Measurements from ENCODE around the gene TCEA3.
A peak's percentile ranks its signal among the peaks of the same experiment; 100 is the strongest.

The TCEA3 gene

DNA sequence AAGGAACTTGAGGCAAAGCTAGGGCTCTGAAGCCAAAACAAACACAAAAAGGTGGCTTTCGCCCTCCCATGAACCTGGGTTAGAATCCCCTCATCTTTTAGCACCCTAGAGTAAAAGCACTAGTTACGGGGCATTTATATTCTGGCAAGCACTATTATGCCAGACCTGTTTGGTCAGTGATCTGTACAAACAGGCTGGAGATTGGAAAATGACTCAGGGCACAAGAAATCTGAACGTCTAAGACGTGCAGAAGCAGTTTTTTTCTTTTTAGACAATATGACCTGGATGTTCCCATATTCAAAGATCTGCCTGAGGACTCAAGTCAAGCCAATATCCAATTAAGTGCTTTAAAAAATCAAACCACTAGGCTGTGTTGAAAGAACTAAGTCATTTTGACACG is 58.0 kb downstream of the TCEA3 start:
- no peak for DNase-seq

DNA sequence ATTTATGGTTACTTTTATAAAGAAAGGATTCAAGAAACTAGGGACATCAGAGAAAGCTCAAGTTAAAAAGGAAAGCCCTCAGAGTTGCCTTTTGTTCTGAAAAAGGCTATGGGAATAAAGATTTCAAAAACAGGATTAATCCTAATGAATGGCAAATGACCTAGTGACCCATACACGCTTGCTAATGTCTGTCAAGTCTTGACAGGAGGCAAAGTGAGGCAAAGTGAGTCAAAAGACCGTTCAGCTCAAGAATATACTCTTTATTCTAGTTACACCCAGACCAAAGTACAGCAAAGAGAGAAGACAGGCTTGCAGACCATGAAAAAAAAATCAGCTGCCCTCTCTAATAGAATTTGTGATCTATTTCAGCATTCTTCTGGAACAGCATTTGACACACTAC is 58.4 kb downstream of the TCEA3 start:
- no peak for DNase-seq

DNA sequence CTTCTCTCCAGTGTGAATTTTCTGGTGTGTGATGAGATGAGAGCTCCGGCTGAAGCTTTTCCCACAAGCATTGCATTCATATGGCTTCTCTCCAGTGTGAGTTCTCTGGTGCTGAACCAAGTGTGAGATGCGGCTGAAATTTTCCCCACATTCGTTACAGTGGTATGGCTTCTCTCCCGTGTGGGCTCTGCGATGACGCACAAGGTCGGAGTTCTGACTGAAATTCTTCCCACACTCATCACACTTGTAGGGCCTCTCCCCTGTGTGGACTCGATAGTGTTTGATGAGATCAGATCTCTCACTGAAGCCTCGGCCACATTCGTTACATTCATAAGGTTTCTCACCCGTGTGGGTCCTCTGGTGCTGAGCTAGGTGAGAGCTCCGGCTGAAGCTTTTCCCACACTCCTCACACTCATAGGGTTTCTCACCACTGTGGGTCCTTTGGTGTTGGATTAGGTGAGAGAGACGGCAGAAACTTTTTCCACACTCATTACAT is 62.3 kb downstream of the TCEA3 start:
- no peak for DNase-seq

DNA sequence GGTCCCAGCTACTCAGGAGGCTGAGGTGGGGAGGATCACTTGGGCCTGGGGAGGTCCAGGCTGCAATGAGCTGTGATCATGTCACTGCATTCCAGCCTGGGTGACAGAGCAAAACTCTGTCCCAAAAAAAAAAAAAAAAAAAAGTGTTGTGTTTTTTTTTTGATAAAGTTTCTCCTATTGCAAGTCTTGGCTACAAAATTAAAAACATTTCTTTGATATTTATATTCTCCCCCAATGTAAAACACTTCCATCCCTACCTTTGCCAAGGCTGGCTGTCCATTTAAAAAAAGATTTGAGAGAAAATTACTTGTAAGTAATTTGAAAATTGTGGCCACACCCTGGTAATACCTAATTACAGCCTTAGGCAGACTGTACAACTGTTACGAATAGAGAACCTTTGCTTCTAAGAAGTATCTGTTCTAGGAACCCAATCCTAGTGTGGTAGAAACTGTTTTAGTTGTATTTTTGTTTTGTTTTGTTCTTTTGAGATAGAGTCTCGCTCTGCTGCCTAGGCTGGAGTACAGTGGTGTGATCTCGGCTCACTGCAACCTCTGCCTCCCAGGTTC is 66.2 kb downstream of the TCEA3 start:
- DNase-seq, result no peak

DNA sequence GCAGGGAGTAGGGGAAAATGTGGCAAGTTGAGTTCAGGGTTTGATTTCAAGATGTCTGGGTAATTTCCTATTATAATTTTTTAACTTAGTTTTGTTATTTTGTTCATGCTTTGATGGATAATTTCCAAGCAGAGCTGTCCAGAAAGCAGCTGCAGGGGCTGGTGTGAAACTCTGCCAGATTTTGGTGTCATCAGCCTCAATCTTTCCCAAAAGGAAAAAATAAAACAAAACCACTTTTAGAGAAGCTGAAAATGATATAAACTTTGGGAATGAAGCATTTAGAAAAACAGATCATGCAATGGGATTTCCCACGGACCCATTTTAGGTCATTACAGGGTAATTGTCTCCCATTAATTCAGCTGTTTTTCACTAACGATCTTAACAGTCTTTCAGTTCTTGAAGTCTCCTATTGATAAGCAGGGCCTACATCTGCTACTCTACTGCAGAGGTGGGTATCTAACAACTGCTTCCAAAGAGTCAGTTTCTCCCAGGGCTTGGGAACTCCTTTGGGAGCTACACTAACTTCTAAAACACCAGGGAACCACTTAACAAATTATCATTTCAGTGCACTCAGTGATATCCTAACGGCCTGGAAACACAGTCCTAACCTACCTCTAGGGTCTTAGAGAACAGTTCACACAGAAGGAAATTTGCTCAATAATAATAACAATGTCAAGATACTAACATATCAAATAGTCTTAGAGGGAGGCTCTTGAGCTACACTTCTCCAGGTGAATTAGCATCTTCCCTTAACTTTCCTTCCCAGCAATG is 67.2 kb downstream of the TCEA3 start:
- DNase-seq, result no peak

DNA sequence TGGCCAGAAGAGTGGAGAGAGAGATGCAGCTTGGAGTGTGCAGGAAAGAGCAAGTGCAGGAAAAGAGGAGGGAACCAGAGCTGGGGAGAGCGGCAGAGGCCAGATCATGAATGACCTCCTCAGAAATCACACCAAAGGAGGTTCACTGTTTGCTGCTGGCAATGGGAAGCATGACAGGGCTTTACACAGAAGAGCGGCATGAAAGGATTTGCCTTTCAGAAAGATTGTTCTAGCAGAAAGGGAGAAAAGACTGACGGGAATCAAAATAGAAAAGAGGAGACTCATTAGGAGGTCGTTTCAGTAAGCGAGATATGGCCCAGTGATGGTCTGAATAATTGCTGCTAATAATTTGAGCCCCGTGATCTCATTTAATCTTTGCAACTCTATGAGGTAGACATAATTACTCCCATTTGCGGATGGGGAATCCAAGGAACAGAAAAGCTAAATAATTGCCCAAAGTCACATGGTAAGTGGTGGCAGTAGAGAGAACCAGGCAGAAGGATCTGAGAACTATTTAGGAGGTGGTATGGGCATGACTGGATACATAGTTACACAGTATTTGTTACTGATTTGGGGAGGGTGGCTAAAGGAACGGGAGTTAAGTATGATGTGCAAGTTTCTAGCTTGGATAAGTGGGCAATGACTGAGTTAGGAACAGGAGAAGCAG is 67.9 kb downstream of the TCEA3 start:
- no peak for DNase-seq

DNA sequence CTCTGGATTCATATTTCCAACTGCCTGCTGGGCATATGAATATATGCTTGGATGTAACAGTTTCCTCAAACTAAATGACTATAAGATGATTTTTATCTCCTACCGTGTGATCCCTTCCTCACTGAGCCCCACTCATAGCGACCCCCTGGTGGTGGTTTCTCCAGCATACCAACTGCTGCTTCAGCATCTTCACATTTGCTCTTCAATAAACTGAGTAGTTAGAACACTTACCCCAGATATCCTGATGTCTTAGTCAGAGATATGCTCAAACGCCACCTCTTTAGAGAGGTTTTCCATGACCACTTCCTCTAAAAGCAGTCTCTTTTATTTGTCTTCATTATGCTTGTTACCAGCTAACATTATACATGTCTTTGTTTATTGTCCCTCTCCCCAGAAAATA is 70.3 kb downstream of the TCEA3 start:
- no peak for DNase-seq

DNA sequence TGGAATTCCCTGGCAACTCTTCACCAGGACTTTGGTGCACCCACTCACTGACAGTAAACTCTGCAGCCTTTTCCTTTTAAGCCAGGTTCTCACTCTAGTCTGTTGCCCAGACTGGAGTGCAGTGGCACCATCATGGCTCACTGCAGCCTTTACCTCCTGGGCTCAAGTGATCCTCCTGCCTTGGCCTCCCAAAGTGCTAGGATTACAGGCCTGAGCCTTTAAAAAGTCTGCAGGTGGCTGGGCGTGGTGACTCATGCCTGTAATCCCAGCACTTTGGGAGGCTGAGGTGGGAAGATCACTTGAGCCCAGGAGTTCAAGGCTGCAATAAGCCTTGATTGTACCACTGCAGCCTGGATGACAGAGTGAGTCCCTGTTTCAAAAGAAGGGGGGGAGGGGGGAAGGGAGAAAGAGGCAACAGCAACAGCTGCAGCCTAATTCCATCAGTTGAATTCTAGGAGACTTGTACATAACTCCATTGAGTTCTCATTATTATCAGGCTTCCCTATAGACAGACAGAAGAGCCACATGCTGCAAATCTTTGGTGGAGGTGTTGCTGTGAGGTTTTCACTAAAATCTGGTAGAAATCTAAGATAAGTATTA is 72.4 kb downstream of the TCEA3 start:
- no peak for DNase-seq

DNA sequence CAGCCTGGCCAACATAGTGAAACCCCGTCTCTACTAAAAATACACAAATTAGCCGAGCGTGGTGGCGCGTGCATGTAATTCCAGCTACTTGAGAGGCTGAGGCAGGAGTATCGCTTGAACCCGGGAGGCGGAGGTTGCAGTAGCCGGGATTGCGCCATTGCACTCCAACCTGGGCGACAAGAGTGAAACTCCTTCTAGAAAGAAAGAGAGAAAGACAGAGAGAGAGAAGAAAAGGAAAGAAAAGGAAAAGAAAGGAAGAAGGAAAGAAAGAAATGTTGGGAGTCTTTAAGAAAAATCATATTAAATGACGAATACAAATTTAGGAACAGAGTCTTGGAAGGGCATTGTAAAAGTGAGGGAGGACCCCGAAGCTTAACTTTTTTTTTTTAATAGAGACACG is 78.6 kb downstream of the TCEA3 start:
- no peak for DNase-seq

DNA sequence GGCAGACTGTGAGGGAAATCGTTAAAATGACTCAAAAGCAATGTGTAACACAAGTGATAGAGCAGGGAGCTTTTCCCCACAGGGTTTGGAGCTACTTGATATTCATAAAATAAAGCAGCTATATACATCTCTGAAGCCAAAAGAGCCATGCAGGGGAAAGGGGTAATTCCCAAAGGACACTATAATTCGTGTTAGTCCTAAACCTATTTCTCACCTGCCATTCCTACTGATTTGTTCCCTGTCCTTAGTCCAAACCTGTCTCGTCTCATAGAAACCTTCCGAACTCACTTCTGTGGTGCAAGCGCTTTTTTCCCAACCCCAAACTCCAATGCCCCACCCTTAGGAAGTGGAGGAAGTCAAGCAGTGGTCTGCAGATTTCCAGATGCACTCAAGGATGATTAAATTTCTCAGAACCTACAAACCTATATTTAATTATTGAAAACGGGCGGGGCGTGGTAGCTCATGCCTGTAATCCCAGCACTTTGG is 79.5 kb downstream of the TCEA3 start:
- DNase-seq, result no peak

DNA sequence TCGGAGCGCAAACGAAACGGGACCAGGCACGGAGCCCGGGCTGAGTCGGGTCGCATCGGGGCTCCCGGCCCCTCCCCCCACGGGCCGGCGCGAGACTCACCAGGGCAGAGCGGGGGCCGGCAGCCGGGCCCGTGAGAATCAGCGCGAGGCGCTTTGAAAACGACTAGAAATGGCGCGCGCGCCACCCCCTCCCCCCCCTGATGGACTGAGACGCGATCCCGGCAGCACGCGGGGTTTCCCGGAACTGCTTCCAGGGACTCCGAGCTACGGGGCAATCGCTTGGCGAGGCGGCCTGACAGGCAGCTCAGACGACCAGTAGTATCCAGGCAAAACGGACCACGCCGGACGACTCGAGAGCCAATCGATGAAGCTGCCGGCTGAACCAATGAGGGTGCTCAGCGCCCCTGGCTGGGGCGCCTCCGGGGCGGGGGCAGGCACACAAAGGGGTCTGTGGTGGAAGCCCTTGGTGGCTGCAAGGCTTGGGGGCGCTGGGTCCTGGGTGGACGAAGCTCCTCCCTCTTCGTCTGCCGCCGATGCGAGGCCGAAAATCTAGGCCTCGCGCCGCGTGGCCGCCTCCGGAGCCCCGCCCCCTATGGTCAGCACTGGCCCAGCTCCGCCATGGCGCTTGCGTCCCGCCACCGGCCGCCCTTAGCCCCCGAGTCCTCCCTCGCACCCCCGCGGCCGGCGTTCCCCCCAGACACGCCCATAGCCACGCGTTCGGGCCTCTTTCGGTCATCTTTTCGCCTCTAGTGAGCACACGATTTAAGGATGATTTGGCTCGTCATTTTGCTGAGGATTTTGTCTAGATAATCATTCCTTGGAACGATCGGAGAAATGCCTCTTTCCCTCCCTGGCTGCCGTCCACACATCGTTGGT is 80.2 kb downstream of the TCEA3 start, which contains the start of gene HNRNPR:
Gene HNRNPR (minus strand): TSS at position 174 of the 876 bp plus-strand sequence. CDS start 3,276 bp downstream, outside the sequence.
- DNase-seq, result peak; percentile 100

DNA sequence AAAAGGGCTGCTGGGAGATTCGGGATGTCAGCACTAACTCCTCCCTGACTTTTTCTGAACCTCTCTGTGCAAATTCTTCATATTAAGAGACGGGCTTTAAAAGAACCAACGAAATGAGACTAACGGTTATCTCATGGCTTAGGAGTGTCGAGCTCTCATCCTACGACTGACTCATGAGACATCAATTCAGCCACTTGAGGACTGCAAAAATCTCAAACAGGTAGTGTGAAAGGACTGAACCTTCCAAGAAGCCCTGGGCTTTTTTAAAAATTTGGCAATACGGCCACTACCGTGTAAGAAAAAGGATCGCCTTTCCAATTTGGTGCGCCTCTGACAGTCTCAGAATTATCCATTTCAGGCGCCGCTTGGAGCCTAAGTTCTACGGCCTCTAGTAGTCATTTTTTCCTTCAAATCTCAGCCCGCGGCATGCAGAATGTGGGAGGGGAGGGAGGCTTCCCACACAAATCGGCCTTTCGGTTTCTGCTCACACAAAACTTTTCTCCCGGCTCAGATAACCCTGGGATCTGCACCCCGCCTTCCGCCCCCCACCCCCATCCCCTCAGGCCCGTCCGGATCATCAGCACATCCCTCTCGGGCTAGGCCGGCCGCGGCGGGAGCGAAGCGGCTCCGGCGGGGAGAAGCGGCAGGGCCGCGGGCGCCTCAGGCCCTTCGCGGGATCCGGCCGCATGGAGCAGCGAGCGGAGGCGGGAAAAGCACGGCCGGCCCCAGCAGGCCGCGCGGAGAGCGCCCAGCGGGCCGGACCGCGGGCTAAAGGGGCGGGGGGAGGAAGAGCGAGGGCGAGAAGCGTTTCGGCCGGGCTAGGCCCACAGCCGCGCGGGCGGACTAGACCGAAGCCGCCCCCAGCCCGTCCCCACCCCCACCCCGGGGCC is 81.1 kb downstream of the TCEA3 start:
- DNase-seq, result peak; percentile 65

DNA sequence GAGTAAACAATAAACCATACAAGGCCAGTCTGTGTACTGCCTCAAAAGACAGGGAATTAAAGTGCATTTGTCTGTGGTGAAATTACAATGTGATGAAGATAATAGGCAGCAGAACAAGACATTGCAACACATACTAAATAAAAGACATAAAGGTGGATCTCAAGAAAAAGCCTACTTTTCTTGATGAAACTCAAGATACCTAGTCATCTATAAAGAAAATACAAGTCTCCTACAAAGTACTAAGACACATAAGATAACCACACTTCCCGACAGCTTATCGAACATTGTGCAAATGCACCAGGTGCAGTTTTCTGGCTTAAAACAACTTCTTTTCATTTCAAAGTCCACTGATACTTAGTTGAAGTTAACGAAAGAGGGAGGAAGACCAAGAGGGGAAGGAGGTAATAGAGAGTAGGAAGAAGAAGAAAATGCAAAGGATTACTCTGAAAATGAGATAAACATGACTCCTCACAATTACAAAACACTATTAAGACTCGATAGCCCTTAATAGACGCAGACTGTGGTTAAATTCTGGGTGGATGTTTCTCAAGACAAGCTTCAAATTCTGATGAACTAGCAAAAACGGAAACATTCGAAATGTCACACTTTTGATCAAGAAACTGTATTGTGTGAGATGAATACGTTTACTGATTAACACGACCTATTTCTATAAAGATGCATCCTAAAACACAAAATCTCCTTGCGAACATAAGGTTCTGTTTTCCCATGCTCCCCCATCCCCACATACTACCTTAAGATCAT is 82.4 kb downstream of the TCEA3 start:
- DNase-seq, result peak; percentile 35

DNA sequence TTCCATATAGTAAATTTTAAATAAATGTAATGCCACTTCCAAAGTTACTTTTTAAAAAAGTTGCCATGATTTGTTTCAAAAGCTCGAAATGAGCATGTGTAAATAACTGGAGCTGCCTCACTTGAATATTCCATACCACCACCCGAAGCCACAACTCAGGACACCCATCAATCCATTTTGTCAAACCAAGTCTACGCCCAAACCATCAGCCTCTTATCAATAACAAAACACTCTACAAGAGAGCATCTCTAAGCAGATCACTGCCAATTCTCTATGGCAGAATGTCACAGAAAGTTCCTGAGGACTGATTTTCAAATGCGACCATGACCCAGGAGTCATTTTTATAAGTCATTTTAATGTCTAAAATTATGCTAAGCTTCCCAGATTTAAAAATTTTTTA is 84.9 kb downstream of the TCEA3 start:
- no peak for DNase-seq

DNA sequence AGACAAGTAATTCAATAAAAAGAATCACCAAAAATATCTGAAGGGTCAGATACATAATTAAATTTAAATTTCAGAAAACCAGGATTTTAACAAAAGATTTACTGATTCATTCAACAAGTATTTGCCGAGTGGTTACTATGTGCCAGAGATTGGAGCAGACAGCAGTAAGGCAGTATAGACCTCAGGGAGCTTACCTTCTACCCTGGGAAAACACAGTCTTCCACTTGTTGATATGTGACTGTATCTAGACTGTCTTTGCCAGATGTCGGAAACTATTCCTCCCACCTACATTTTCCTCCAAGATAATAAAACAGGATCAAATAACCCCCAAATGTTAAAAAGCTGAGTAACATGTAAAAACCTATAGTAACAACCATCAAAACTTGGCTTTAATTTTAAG is 86.7 kb downstream of the TCEA3 start:
- DNase-seq, result no peak

DNA sequence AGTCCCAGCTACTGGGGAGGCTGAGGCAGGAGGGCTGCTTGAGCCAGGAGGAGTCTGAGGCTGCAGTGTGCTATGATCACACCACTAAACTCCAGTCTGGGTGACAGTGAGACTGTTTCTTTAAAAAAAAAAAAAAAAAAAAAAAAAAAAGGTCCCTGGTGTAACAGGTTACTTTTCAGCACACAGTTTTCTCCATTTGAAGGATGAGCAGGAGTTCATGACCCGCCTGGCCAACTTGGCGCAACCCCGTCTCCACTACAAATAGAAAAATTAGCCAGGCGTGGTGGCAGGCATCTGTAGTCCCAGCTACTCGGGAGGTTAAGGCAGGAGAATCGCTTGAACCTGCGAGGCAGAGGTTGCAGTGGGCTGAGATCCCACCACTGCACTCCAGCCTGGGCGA is 92.8 kb downstream of the TCEA3 start:
- DNase-seq, result no peak

All from RPMI8226 (cell line).